ENCODE data around the gene ZNF580. TPM values are rescaled to one million over a fixed set of nuclear protein-coding genes. Genes with fewer than 3 reads are reported as not detected.
A peak's percentile ranks its signal among the peaks of the same experiment; 100 is the strongest.

The ZNF580 gene
- total RNA-seq, 2 donors from 2014 or later = 15.3 to 26.2 TPM

DNA sequence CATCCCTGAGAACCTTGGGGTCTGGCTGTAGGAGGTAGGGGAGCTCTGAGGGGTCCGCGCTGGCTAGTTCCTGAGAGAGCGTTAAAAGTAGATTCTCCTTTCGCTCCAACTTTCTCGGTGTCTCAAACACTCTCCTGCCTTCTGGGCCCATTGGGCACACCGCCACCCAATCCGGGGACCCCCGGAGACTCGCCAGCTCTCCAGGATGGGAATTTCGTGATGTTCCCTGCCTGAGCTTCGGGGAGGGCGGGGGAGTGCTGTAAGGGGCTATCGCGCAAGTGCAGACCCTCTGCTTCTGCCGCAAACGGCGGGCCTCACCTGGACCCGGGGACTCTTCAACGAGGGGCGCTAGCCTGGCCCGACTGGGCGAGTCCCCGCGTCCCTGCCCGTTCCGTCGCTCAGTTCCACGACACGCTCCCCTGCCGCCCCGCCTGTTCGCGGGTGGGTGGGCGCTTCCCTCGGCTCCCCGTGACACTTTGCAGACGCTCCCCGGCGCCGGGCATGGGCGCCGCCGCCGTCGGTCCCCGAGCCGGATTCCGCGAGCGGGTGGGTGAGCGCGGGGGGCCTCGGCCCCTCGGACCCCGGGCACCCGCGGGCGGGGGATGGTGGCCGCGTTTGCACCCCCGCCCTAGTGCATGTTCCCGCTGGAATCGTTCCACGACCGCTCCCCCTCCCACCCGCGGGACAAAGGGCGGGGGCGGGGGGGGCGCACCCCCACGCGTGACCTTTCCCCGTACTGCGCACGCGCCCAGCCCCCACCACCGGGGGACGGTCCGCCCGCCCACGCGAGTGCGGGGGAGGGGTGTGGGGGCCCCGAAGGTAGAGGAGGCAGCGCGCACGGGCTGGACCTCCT is 7.2 kb downstream of the ZNF580 start, which contains the start of gene CCDC106:
Gene CCDC106 (plus strand): TSS at position 481 of the 853 bp plus-strand sequence. CDS start 835 bp downstream, outside the sequence.
- Histone ChIP-seq H3K9me3 (no peaks in the 10 kb centered on the region), H3K4me3 (peak within 1 kb of the TSS; percentile 80 to 88), H3K27ac (peak within 1 kb of the TSS; percentile 87 to 90), H3K36me3 (peaks cover 11% of the 10 kb centered on the region), H3K4me1 (peaks cover 0 to 46% of the 10 kb centered on the region in 2 donors), H3K27me3 (no peaks in the 10 kb centered on the region)
- TF ChIP-seq, protein P1, sequence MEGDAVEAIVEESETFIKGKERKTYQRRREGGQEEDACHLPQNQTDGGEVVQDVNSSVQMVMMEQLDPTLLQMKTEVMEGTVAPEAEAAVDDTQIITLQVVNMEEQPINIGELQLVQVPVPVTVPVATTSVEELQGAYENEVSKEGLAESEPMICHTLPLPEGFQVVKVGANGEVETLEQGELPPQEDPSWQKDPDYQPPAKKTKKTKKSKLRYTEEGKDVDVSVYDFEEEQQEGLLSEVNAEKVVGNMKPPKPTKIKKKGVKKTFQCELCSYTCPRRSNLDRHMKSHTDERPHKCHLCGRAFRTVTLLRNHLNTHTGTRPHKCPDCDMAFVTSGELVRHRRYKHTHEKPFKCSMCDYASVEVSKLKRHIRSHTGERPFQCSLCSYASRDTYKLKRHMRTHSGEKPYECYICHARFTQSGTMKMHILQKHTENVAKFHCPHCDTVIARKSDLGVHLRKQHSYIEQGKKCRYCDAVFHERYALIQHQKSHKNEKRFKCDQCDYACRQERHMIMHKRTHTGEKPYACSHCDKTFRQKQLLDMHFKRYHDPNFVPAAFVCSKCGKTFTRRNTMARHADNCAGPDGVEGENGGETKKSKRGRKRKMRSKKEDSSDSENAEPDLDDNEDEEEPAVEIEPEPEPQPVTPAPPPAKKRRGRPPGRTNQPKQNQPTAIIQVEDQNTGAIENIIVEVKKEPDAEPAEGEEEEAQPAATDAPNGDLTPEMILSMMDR (IDR thresholded peaks at IDR 0.05) = no peak
- DNase-seq (ENCODE audit: low spot score) = no peak

DNA sequence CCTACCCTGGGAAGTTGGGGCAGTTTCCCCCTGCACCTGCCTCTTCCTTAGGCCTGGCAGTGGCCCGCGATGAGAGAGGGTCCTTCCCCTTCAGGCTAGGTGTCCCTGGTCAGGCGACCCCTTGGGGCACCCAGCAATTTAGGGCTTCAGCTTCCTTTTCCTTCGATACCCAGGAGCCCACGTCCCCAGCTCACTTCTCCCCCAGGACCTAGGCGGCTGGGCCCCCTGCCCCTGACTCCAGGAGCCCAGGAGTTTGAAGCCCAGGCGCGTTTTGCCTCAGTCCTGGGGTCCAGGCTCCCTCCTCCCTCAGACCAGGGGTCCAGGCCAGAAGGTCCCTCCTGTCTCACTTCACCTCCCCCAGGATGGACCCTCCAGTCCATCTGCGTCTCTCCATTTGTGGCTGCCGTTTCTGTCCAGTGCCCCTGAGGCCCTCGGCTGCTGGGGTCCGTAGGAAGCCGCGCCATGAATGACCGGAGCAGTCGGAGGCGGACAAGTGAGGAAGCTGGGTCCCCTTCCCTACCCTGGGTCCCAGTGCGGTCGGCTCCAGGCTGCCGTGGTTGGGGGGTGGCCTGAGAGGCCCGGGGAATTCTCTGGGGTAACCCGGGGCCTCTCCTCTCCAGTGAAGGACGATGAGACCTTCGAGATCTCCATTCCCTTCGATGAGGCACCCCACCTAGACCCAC is 7.9 kb downstream of the ZNF580 start:
- H3K9me3 ChIP-seq = no peaks in the 10 kb centered on the region
- DNase-seq (ENCODE audit: low spot score) = no peak

DNA sequence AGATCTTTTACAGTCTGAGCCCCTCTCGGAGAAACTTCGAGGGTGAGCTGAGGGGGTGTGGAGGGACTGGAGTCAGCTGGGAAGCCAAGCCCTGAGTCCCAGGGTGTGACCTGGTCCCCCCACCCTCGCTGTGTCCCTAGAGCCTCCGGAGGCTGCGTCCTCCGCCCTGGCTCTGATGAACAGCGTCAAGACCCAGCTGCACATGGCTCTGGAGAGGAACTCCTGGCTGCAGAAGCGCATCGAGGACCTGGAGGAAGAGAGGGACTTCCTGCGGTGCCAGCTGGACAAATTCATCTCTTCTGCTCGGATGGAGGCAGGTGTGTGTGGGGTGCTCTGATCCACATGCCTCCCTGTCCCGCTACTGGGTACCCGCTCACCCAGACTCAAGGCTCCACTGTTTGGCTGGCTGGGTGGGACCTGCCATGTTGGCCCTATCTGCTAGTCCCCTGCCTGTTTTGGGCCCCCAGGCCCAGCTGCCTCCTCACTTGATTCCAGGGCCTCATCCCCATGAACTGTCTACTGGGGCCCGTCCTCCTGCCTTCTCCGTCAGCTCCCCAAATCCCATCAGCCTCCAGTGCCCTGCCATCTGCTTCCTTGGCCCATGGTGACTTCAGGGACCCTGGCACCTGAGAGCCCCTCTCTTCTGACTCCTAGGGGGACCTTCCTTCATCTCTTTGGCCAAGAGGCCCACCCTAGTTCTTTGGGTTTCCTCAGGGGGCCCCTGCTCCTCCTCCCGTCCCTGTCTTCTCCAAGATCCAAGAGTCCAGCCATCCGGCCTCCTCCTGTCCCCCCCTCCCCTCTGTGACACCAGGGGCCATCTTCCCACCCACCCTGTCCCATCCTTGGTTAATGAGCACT is 8.7 kb downstream of the ZNF580 start:
- Histone ChIP-seq H3K4me3 (peak overlapping the region in 1 of 2 donors; percentile 80), H3K4me1 (peaks cover 0 to 40% of the 10 kb centered on the region in 2 donors), H3K36me3 (peaks cover 11% of the 10 kb centered on the region), H3K27ac (peak overlapping the region; percentile 87 to 90), H3K9me3 (no peaks in the 10 kb centered on the region), H3K27me3 (no peaks in the 10 kb centered on the region)
- TF ChIP-seq, protein P1 (IDR thresholded peaks at IDR 0.05) = no peak
- no peak for DNase-seq (ENCODE audit: low spot score)

More for the DNA sequence above, 7.9 kb downstream of the ZNF580 start:
- Histone ChIP-seq H3K36me3 (peaks cover 11% of the 10 kb centered on the region), H3K27me3 (no peaks in the 10 kb centered on the region), H3K4me3 (peak overlapping the region; percentile 80 to 88), H3K4me1 (peaks cover 0 to 48% of the 10 kb centered on the region in 2 donors), H3K27ac (peak overlapping the region; percentile 87 to 90)
- TF ChIP-seq, protein P1 (IDR thresholded peaks at IDR 0.05) = no peak

- Histone ChIP-seq H3K4me3 (no peak overlapping the region), H3K27ac (no peak overlapping the region), H3K4me1 (peaks cover 0 to 34% of the 10 kb centered on the region in 2 donors), H3K9me3 (no peaks in the 10 kb centered on the region), H3K27me3 (no peaks in the 10 kb centered on the region), H3K36me3 (peaks cover 7% of the 10 kb centered on the region)
- TF ChIP-seq, protein P1 (IDR thresholded peaks at IDR 0.05) = no peak
- no peak for DNase-seq (ENCODE audit: low spot score)
Observed at GRCh38 chr19:55650126-55650557, 9.3 kb downstream of the ZNF580 start.

DNA sequence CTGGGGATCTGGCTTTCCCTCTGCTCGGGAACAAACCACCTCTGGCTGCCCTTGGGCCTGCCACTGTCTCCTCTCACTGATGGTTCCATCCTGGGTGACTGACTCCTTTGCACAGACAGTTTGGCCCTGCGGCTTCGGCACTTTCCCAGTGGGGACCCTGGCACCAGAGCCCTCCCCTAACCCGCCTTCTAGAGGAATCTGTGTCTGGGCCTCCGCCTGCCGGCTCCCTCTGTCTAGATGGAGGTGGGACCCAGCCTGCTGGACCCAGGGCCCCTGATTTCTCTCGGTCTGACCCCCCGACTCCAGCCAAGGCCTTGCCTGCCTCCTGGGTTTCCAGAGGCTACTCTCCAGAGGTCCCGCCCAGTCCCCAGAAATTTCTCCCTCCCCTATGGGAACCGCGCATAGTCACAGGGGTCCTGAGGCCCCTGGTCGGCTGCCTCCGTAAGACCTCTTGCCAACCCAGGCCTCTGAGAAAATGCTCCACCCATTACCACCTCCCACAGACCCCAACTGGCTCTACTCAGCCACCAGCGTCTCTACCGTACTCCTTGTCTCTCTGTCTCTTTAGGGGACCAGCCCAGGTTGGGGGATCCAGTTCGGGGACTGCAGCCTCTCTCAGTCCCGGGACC is 9.9 kb downstream of the ZNF580 start:
- TF ChIP-seq, protein P1 (IDR thresholded peaks at IDR 0.05) = no peak

More for the DNA sequence above, 9.9 kb downstream of the ZNF580 start:
- peaks cover 1% of the 10 kb centered on the region for H3K36me3 ChIP-seq
- H3K27ac ChIP-seq = no peak overlapping the region
- no peaks in the 10 kb centered on the region for H3K27me3 ChIP-seq
- H3K9me3 ChIP-seq = no peaks in the 10 kb centered on the region
- no peak overlapping the region for H3K4me3 ChIP-seq
- DNase-seq (ENCODE audit: low spot score) = no peak
- peaks cover 0 to 33% of the 10 kb centered on the region in 2 donors for H3K4me1 ChIP-seq

Measured in right atrium auricular region (tissue), 2 donors.